HG02973 (cell line): ENCODE measurements around the gene PLXDC1.

ENCODE experiments used
- ATAC-seq: cut with Tn5 transposase; IDR thresholded peaks from one replicate; pipeline ENCODE4 v1.9.1; 2021; ENCODE audit warnings: moderate library complexity; ENCODE audit not compliant: unreplicated experiment

The PLXDC1 gene

DNA sequence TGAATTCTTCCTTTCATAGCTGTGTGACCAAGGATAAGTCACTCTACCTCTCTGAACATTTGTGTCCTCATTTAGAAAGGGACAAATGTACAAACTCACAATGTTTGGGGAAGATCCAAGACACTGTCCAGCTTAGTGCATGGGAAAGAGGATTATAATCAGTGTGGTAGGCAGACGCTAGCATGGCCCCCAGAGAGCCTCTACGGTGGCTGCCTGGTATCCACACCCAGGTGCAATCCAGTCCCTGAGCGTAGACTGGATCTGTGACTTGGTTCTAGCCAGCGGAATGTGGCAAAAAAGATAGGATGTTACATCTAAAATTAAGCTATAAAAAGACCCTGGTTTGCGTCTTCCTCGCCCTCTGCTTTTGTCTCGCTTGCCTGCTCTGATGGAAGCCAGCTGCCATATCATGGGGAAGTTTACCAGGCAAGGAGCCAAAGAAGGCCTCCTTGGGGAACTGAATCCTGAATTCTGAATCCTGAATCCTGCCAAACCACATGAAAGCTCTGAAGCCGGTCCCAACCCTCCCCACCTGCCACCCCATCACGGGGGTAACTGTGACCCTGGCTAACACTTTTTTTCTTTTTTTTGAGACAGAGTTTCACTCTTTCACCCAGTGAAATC, 51.7 kb downstream of the PLXDC1 start:
- ATAC-seq: no peak

DNA sequence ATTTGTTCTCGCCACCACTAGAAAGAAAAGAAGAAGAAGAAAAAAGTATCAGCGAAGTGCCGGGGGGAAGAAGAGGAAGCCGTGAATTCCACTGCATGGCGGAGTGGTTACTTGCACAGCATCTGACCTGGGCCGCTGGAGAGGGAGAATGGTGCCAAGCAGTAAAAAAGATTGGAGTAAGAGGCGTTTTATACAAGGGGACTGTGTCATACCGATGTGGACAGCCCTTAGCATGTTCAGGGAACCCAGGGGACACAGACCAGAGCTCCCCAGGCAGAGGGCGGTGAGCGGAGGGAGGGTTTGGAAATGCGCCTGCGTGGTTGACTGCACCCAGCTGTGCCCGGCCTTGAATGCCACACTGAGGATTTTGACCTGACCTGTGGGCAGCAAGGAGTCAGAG, 52.8 kb downstream of the PLXDC1 start:
- no peak for ATAC-seq

DNA sequence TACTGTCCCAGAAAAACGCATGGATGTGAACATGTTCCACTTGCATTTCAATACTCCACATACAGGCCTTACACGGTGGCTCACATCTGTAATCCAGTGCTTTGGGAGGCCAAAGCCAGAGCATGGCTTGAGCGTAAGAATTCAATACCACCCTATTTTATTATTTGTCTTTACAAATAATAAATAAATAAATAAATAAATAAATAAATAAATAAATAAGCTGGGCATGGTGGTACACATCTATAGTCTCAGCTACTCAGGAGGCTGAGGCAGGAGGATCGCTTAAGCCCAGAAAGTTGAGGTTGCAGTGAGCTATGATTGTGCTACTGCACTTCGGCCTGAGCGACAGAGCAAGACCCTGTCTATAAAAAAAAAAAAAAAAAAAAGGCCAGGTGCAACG, 53.9 kb downstream of the PLXDC1 start:
- no peak for ATAC-seq

DNA sequence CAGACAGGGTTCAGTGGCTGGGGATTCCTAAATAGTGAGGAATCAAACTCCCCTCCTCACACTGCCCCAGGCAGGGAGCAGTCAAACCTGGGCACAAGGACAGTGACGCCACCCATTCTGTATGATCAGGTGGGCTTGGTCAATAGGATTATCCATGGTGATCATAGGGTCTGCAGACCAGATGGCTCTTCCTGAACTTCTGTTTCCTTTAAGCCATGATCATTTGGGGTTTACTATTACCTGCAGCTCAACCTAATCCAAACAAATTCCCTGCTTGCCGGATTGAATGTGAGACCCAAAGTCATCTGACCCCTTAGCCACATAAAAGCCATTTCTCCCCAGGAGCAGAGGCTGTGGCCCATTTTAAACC, 54.3 kb downstream of the PLXDC1 start:
- no peak for ATAC-seq

DNA sequence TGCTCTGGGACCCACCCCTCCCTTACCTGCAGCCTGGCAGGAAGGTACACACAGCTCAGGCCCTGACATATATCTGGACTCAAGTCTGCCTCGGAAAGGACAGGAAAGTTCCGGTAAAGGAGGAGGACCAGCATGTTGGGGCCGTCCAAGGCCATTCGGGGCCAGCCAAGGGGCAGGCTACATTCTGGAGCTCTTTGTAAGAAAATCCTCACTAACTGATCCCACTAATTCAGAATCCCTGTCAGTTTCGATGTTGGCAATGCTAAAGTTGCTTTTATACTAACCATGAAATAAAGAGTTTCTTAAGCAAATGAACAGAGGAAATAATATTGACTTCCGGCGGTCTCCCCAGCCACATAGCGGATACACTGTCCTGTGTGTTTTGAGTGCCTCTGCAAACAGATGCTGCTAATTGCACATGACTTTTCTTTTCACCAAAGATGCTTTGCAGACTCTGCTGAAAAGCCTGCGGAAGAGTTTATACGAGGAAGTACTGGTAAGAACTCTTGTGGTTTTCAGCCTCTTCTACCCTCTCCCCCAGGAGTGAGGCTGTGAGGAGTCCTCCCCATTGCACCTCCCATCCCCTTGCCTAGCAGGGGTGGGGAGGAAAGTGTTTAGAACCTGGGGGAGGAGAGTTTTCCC, 54.8 kb downstream of the PLXDC1 start:
- no peak for ATAC-seq

DNA sequence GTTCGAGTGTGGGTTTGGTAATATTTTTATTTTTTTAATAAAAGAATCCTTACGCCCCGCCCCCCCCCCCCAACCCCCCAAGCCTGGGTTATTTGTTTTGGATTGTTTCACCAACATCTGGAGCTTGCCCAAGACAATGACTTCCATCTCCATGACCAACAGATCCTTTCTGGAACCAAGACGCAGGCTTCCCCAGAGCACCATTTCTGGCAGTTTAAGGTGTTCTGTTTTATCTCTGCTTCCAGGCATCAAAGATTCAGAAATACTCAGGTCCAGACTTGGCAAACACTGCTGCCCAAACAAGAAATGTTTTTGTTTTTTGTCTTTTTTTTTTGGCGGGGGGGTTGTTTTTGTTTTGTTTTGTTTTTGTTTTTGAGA, 56.1 kb downstream of the PLXDC1 start:
- no peak for ATAC-seq

DNA sequence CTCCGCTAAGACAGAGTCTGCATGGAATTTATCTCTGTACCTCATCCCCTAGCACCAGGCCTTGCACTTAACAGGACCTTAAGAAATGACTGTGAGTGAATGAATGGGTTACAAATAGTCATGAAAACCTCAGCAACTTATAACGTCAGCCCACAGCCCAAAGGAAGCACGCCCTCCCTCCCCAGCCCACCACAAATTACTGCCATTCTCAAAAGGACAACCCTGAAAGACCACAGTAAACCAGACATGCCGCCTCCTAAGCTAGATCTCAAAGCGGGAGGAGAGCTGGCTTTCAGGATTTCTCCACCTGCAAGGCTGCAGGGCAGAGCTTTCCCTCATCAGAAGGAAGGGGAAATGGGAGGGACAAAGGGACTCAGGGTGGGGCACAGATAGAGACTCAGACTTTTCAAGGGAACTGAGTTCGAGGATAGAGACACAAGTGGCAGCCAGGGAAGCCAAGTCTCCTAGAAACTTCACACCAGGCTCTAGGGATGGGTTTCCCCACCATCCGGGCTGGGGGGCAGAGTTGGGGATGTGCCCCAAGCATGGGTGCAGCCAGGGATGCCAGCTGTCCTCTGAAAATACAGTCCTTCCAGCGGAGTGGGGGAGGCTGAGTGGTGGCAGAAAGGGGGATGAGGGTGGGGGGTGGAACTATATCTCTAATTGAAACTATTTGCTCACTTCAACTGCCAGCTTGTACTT, 56.7 kb downstream of the PLXDC1 start:
- no peak for ATAC-seq

DNA sequence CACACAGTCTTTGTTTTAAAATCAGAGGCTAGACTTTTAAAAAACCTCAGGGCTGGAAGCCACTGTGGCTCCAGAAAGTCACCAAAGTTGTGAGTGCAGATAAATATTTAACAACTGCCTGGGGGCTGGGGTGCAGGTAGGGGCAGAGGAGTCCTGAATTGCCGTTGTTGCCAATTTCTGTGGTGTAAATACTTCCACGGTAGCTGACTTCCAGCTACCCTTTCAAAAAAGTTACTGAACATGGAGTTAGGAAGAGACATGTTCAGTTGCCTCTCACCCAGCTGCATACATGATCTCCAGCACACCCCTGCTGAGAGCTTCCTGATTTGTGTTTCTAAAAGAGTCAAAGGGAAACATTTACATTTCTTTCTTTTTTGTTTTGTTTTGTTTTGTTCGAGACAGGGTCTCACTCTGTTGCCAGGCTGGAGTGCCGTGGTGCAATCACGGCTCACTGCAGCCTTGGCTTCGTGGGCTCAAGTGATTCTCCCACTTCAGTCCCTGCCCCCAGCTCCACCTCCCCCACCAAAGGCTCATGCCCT, 58.7 kb downstream of the PLXDC1 start:
- ATAC-seq: no peak

DNA sequence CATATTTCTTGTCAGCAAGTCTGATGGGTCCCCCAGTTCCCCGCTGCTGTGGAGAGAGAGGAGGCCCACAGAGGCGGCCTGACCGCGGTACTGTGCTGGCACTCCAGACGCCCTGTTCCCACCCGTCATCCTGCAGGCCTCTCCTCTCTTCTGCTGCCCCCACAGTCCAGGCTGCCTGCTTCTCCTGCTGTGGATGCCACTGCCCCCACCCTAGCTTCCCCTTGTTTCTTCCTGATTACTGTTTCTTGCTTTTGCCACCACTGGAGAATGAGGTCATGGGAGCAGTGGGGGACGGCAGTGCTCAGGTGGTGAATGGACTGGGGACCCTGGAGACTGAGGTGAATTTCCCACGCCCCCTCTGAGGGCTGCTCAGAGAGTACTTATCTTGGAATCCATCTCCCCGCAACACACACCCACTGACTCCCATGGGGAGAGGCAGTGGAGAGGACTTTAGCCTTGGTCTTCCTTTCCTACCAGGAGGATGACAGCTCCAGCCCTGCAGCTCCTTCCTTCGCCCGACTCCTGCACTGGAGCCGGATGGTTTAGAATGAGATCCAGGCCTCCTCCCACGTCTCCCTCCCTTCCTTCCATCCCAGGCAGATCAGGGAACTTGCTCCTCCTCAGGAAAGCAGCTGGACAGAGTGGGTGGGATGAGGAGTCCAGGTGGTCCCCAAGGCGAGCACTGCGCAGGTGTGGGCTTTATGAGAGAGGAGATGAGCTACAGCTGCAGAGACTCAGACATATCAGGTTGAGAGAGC, 60.4 kb downstream of the PLXDC1 start:
- ATAC-seq: no peak

DNA sequence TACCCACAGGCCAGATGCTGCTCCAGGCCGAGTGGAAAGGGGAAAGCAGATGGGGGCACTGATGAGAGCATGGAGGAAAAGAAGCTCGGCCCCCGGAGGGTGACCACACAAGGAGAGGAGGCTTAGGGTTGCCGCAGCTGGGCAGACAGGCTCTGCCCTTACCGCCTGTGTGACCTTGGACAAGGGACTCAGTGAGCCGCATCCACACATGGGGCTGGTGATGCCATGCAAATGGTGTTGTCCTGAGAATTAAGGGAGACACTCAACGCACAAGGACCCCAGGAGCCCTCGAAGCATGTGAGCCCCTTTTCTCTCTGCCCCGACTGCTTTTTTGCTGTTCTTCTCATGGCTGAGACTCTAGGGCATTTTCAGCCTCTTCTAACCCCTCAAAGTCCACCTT, 61.0 kb downstream of the PLXDC1 start:
- ATAC-seq: no peak

DNA sequence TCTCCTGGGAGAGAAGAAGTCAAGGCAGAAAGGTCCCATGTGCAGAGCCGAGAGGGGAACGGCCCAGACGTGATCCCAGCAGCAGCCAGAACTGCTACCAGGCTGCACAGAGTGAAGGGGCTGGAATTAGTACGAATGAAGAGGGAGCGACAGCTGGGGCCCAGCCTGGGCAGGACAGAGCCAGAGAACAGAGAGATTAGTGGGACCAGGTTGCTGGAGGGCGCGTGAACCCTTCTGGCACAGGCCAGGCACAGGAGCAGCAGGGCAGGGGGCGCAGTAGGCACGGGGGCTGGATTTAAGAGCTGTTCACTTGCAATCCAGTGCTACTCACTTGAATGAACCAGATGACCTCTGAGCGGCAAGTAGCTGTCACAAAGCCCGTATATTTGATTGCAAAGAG, 66.9 kb downstream of the PLXDC1 start:
- no peak for ATAC-seq

DNA sequence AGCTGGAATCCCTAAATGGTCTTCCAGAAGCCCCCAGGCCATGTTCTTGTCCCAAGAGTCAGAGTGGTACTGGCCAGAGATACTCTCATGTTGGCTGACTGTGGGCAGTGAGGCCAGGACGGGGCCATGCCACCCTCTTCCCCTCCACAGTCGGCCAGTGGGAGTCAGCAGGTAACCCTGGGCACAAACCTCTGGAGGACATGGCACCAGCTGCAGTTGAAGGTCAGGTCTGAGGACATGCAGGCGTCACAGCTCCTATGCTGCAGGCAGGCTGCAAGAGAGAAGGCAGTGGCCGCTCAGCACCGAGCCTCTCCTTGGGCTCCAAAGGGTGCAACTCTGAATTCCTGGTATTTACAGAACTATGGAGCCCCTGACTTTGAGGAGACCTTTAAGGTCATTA, 68.2 kb downstream of the PLXDC1 start:
- ATAC-seq: no peak

DNA sequence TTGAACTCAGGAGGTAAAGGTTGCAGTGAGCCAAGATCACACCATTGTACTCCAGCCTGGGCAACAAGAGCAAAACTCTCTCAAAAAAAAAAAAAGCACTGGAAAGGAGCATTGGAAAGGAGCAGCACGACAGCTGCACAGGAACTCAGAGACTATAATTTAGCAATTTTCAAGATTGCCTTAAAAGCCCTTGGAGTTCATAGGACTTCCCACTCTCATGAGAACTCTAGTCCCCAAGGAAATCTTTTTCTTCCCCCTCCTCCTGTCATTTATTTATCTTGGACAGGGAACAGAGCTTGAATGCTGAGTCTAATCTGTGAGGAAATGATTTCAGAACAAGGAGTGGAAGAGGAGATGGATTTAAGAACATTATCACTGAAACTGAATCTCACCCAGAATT, 69.0 kb downstream of the PLXDC1 start:
- ATAC-seq: no peak

DNA sequence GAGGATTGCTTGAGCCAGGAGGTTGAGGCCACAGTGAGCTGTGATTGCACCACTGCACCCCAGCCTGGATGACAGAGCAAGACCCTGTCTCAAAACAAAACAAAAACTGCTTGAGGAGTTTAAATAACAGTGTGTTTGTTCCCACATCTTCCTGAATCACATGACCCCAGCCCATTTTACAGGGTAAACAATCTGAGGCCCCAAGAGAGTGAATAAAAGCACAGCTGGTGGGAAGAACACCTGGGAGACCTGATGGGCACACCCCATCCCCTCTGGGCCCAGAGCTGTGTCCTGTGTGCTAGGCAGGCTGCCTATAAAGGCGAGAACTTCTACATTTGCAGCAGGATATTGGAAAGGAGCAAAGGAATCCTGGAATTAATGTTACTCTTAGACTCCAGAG, 69.6 kb downstream of the PLXDC1 start:
- no peak for ATAC-seq

DNA sequence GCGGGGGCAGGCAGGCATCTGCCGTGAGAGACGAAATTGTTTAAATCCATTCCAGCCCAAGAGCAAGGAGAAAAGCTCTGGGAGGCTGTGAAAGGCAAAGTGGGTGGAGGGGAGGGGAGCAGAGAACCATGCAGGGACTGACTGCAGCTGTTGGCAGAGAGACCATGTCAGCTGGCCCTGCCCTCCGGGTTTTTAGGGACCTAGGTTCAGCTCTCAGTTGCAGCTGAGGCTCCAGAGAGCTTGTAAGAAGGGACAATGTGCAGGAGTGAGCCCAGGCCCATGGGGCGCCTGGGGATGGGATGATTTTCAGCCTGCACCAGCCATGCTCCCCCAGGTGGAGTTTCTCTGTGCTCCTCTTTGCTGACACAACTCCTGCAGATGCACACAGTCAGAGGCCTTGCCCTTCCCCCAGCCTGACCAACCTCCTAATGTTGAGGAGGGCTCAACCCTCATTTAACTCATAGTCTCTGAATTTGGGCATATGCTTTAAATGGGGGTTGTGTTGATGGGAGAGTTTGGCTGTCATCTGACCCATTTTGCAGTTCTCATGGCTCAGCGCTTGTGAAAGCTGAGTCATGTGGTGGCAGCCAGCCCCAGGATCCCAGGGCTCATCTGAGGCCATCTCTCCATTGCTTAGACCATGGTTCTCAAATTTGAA, 70.9 kb downstream of the PLXDC1 start:
- ATAC-seq: no peak

DNA sequence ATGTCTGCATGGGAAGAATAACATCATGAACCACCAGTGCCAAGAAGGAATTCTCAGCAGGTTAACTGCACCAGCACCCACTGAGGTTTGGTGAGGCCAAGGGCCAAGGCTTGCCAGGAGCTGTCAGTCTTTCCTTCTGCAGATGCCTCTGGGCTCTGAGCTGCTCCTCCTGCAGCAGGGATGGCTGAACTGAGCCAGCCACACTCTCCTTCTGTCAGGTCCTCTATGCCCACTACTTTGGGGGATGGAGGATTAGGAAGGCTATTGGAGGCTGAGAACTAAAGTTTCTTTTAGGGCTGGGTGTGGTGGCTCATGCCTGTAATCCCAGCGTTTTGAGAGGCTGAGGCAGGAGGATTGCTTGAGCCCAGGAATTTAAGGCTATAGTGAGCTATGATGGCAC, 71.6 kb downstream of the PLXDC1 start:
- no peak for ATAC-seq

DNA sequence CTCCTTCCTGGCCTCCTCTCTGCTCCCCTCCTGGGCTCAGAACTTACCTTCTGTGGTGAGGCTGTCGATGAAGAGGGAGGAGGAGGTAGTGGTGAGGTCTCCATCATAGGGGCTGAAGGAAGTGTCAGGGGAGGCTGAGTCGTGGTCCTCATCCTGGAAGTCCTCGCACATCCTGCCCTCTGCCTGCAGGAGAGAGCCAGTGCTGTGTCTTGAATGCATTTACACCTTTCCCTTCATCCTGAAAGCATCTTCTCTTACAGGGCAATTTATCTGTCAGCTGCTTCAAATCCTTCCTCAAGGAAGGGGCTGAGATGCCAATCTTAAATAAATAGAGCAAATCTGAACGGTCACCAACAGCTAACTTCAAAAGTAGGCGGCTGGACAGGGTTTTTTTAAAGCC, 73.6 kb downstream of the PLXDC1 start:
- ATAC-seq: no peak

DNA sequence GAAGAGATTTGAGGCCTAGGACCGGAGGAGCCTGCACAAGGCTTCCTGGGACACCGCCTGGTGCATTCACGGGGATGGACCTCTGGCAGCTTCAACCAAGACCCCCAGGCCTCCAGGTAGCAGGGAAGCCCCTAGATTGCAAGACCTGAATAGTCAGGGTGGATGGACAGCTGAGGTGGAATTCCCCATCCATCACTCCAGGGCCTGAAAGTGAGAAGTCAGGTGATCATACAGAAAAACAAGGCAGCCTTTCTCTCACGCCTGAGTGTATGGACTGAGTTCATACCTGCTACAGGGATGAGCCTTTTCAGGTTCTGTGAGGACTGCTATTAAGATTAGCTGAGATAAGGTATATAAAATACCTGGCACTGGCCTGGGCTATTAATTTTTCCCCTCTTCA, 74.2 kb downstream of the PLXDC1 start:
- ATAC-seq: no peak

DNA sequence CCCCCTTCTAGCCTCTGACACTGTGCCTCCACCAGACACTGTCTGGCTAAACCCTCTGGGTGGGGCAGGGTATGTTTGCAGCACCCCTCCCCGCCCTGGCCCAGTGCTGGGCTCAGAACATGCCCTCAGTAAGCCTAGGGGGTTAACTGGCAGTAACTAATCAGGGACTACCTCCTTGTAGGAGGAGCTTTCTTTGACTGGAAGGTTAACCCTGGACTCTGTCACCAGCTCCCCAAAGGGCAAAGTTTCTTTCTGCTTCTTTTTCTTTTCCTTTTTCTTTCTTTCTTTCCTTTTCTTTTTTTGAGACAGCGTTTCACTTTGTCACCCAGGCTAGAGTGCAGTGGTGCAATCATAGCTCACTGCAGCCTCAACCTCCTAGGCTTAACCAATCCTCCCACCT, 76.8 kb downstream of the PLXDC1 start:
- no peak for ATAC-seq

DNA sequence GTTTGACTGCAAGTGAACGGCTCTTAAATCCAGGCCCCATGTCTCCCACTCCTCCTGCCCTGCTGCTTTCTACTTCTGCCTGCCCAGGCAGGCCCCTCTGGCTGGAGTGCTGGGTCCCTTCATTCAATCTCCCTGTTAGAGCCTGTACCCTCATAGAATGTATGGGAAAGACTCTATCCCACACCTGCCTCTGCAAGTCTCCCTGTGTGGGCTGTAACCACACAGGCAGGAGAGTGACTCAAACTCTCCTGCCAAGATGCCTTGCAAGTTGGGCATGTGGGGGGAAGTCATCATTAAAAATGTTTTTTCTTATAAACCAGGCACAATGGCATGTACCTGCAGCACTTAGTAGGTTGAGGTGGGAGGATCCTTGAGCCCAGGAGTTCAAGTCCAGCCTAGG, 77.5 kb downstream of the PLXDC1 start:
- no peak for ATAC-seq

DNA sequence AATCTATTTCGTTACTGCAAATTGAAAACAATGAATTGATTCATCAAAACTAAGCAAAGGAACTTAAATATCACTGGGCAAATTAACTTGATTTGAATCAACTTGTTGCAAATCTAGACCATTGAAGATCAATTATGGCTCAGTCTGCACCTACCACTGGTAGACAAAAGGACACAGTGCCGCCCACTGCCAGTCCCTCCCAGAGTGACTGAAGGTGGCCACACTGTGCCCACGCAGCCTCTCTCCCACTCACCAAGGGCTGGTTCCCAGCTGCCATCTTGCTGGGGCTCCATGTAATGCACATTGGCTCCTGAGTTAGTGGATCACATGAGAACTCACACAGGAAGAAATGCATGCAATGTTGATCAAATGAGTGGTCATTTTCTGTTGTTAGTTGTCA, 78.1 kb downstream of the PLXDC1 start:
- no peak for ATAC-seq
